NCI-H2029 treated with DMSO at 0.1 percent for 48 hours (cell line): ENCODE results near the gene C2CD3.
"Not testable (repeated sequence)": the region's sequence is repeated elsewhere in the genome, so short reads cannot be mapped to it uniquely, and the experiment has no call there.

ENCODE experiments used
- DNase-seq: peaks from one replicate; lab custom pipeline; 2025; lab: John Stamatoyannopoulos, UW

The C2CD3 gene

GRCh38 chr11:74120260-74121035 lies 50.4 kb downstream of the C2CD3 start:
- not testable (repeated sequence) for DNase-seq

- no peak for DNase-seq
Observed at GRCh38 chr11:74116719-74117118, 54.1 kb downstream of the C2CD3 start.

- no peak for DNase-seq
Observed at GRCh38 chr11:74112877-74113276, 57.9 kb downstream of the C2CD3 start.

GRCh38 chr11:74106124-74106523 lies 64.7 kb downstream of the C2CD3 start:
- no peak for DNase-seq

- DNase-seq: peak; percentile 10
Observed at GRCh38 chr11:74102321-74102720, 68.5 kb downstream of the C2CD3 start.

GRCh38 chr11:74100735-74101134 lies 70.1 kb downstream of the C2CD3 start:
- peak; percentile 37 for DNase-seq

GRCh38 chr11:74100231-74100630 lies 70.6 kb downstream of the C2CD3 start:
- no peak for DNase-seq

GRCh38 chr11:74097686-74098237 lies 73.0 kb downstream of the C2CD3 start:
- no peak for DNase-seq

- no peak for DNase-seq
Observed at GRCh38 chr11:74094393-74094792, 76.4 kb downstream of the C2CD3 start.

GRCh38 chr11:74092425-74092824 lies 78.4 kb downstream of the C2CD3 start:
- DNase-seq: no peak

- no peak for DNase-seq
Observed at GRCh38 chr11:74091549-74091948, 79.3 kb downstream of the C2CD3 start.

- no peak for DNase-seq
Observed at GRCh38 chr11:74090701-74091100, 80.1 kb downstream of the C2CD3 start.

GRCh38 chr11:74086242-74086884 lies 84.4 kb downstream of the C2CD3 start:
- DNase-seq: no peak

GRCh38 chr11:74085542-74085892 lies 85.3 kb downstream of the C2CD3 start:
- DNase-seq: no peak

- no peak for DNase-seq
Observed at GRCh38 chr11:74084796-74085541, 85.8 kb downstream of the C2CD3 start.

- DNase-seq: not testable (repeated sequence)
Observed at GRCh38 chr11:74083927-74084326, 86.9 kb downstream of the C2CD3 start.

- no peak for DNase-seq
Observed at GRCh38 chr11:74081428-74081827, 89.4 kb downstream of the C2CD3 start.

GRCh38 chr11:74077193-74077592 lies 93.6 kb downstream of the C2CD3 start:
- no peak for DNase-seq

GRCh38 chr11:74072721-74073120 lies 98.1 kb downstream of the C2CD3 start:
- peak; percentile 90 for DNase-seq

- DNase-seq: peak; percentile 42
Observed at GRCh38 chr11:74072286-74072685, 98.5 kb downstream of the C2CD3 start.

GRCh38 chr11:74070723-74071492 lies 99.9 kb downstream of the C2CD3 start:
- DNase-seq: peak; percentile 83
